Measurements from ENCODE around the gene LSM2. TPM values are rescaled to one million over a fixed set of nuclear protein-coding genes. Genes with fewer than 3 reads are reported as not detected.
A peak's percentile ranks its signal among the peaks of the same experiment; 100 is the strongest.
"Not testable (repeated sequence)": the region's sequence is repeated elsewhere in the genome, so short reads cannot be mapped to it uniquely, and the experiment has no call there.

The LSM2 gene
- 10 to 100 TPM; 34.8 to 79.8 (median 47.1) TPM for total RNA-seq

DNA sequence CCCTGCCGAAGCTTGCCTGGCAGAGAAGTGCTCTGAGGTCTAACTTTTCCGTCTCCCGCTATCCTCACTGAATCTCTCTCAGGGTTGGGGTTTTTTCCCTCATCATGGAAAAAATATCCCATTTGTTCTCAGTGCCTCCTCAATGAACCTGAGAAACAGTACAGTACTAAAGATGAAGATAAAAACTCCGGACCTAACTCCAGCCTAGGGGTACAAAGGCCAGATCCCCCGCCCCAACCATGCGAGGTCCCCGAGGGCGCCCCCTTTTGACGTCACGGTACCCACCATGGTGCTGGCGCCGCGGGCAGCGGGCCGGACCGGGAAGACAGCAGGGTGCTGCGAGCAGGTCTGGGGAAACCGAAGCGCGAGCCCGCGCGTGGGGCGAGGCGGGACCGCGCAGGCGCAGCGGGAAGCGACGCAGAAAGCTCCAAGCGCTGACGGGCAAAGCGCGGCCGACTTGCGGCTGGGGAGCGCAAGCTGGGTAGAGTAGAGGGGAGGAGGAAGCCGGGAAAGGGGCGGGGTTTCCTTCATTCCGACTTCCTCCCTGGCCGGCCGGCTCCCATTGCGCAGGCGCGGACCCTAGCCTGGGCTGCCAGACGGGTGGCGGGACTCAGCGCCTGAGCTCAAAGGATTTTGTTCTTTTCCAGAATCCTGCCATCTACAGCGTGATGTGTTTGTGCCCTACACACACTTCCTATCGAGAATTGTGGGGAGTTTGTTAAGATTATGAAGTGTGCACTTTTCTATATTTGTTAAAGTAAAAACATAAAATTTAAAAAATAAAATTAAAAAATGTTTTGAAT is at the start of gene LSM2:
Gene LSM2, minus strand, starts transcription at position 497 of the 803 bp plus-strand sequence. Its CDS starts 209 bp downstream, at position 288.
- peak; percentile 96 to 98 (median 98) for ATAC-seq (replicated peaks in 6 of 8)
- Histone ChIP-seq H3K4me1 (replicated peaks in 1 of 2) (peaks cover 5 to 11% of the 10 kb centered on the region in 2 donors), H3K4me3 (peak within 1 kb of the TSS; percentile 42 to 75 (median 57)), H3K27ac (peak within 1 kb of the TSS; percentile 64 to 83)
- in situ Hi-C loops (cut with MboI; ENCODE audit: low pct_unique_long_range_greater_than_20kb in 2 of 9, low sequenced_read_pairs in 9 of 9, unreplicated experiment in 9 of 9): no loop called here
- 0 to 4% (median 1%) methylated on average over 1 to 20 of the region's 51 CpGs; no CpG with 5 or more reads in 2 of the 10 experiments for WGBS, 10 experiments

DNA sequence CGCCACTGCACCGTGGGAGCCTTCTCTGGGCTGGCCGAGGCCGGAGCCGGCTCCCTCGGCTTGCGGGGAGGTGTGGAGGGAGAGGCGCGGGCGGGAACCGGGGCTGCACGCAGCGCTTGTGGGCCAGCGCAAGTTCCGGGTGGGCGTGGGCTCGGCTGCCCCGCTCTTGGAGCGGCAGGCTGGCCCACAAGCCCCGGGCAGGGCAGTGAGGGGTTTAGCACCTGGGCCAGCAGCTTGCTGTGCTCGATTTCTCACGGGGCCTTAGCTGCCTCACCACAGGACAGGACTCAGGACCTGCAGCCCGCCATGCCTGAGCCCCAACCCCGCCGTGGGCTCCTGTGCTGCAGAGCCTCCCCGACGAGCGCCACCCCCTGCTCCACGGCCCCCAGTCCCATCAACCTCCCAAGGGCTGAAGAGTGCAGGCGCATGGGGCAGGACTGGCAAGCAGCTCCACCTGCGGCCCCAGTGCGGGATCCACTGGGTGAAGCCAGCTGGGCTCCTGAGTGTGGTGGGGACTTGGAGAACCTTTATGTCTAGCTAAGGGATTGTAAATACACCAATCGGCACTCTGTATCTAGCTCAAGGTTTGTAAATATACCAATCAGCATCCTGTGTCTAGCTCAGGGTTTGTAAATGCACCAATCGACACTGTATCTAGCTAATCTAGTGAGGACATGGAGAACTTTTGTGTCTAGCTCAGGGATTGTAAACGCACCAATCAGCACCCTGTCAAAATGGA is 45.4 kb upstream of the LSM2 start:
- 40 to 100% (median 80%) methylated on average over 1 to 11 of the region's 35 CpGs; no CpG with 5 or more reads in 5 of the 10 experiments for WGBS, 10 experiments
- H3K27ac ChIP-seq; H3K4me1 ChIP-seq (replicated peaks in 1 of 2); H3K4me3 ChIP-seq; in situ Hi-C loops (cut with MboI; ENCODE audit: low pct_unique_long_range_greater_than_20kb in 2 of 9, low sequenced_read_pairs in 9 of 9, unreplicated experiment in 9 of 9): not testable (repeated sequence)
- ATAC-seq (replicated peaks in 6 of 8): peak in 6 of 8 experiments; percentile 12 to 46 (median 32)

DNA sequence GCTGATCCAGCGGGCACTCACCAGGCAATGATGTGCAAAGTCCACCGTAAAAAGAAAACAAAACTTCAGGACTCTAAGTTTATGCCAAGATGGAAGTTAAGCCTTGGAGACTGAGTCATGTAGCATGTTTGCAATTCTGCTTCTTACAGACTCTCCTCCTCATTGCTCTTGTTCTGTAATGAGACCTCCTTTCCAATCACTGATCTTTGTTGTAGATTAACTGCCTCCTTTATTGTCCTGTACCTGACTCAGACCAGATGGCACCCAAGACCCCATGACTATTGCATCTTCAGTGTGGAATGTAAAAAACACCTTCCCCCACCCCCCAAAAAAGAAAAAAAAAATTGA is 44.7 kb upstream of the LSM2 start:
- peak in 6 of 8 experiments; percentile 7 to 50 (median 24) for ATAC-seq (replicated peaks in 6 of 8)

GRCh38 chr6:31850765-31851484 is 44.2 kb upstream of the LSM2 start:
- H3K4me3 ChIP-seq: no peak overlapping the region
- H3K4me1 ChIP-seq (replicated peaks in 1 of 2): no peaks in the 10 kb centered on the region
- WGBS, 10 experiments: 75 to 100% (median 100%) methylated on average over 1 to 2 of the region's 2 CpGs; no CpG with 5 or more reads in 5 of the 10 experiments
- ATAC-seq (replicated peaks in 6 of 8): peak in 1 of 8 experiments; percentile 6
- in situ Hi-C loops (cut with MboI; ENCODE audit: low pct_unique_long_range_greater_than_20kb in 2 of 9, low sequenced_read_pairs in 9 of 9, unreplicated experiment in 9 of 9): no loop called here
- no peak overlapping the region for H3K27ac ChIP-seq

More for the DNA sequence above, 44.7 kb upstream of the LSM2 start:
- 20 to 93% (median 56%) methylated on average over 1 to 2 of the region's 2 CpGs; no CpG with 5 or more reads in 2 of the 10 experiments for WGBS, 10 experiments
- H3K27ac ChIP-seq: no peak overlapping the region
- H3K4me1 ChIP-seq (replicated peaks in 1 of 2): no peaks in the 10 kb centered on the region
- in situ Hi-C loops (cut with MboI; ENCODE audit: low pct_unique_long_range_greater_than_20kb in 2 of 9, low sequenced_read_pairs in 9 of 9, unreplicated experiment in 9 of 9): no loop called here
- no peak overlapping the region for H3K4me3 ChIP-seq

- Histone ChIP-seq H3K27ac (no peak overlapping the region), H3K4me1 (replicated peaks in 1 of 2) (no peaks in the 10 kb centered on the region), H3K4me3 (no peak overlapping the region)
- no peak for ATAC-seq (replicated peaks in 6 of 8)
- in situ Hi-C loops (cut with MboI; ENCODE audit: low pct_unique_long_range_greater_than_20kb in 2 of 9, low sequenced_read_pairs in 9 of 9, unreplicated experiment in 9 of 9): loop anchor here in 1 of 9 experiments (25.0 kb wide), 1 partner anchor 185 kb away; the partner anchor contains the start of genes APOM, BAG6, C6orf47 and CSNK2B
- 88 to 100% (median 90%) methylated on average over 1 to 2 of the region's 2 CpGs; no CpG with 5 or more reads in 5 of the 10 experiments for WGBS, 10 experiments
These were observed 40.7 kb upstream of the LSM2 start for GRCh38 chr6:31847276-31847978.

DNA sequence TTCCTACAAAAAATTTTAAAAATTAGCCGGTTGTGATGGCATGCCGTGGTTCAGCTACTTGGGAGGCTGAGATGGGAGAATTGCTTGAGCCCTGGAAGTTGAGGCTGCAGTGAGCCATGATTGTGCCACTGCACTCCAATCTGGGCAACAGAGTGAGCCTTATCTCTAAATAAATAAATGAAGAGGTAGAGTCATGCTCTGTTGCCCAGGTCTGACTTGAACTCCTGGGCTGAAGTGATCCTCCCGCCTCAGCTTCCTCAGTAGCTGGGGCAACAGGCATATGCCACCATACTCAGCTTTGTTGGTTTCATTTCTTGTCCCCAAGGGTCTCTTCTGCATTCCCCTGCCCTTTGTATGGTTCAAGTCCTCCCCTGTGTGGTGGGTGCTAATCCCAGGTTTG is 37.7 kb upstream of the LSM2 start:
- no peaks in the 10 kb centered on the region for H3K4me1 ChIP-seq (replicated peaks in 1 of 2)
- peak in 1 of 8 experiments; percentile 6 for ATAC-seq (replicated peaks in 6 of 8)
- 70 to 100% (median 100%) methylated on average over 1 to 3 of the region's 3 CpGs; no CpG with 5 or more reads in 5 of the 10 experiments for WGBS, 10 experiments
- H3K4me3 ChIP-seq: no peak overlapping the region
- H3K27ac ChIP-seq: no peak overlapping the region
- in situ Hi-C loops (cut with MboI; ENCODE audit: low pct_unique_long_range_greater_than_20kb in 2 of 9, low sequenced_read_pairs in 9 of 9, unreplicated experiment in 9 of 9): loop anchor here in 1 of 9 experiments (25.0 kb wide), 1 partner anchor 182 kb away; the partner anchor contains the start of genes APOM, BAG6, C6orf47 and CSNK2B

DNA sequence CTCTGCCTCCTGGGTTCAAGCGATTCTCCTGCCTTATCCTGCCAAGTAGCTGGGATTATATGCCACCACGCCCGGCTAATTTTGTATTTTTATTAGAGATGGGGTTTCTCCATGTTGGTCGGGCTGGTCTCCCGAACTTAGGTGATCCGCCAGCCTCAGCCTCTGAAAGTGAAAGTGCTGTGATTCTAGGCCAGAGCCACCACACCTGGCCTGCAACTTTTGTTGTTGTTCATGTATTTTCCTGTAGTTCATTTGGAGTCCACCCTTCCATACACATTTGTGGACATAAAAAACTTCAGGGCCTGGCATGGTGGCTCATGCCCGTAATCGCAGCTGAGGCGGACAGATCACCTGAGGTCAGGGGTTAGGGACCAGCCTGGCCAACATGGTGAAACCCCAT is 35.3 kb upstream of the LSM2 start:
- H3K4me1 ChIP-seq (replicated peaks in 1 of 2): peaks cover 6 to 13% of the 10 kb centered on the region in 2 donors
- WGBS, 10 experiments: 80 to 100% (median 98%) methylated on average over 1 to 8 of the region's 9 CpGs; no CpG with 5 or more reads in 3 of the 10 experiments
- no peak overlapping the region for H3K27ac ChIP-seq
- in situ Hi-C loops (cut with MboI; ENCODE audit: low pct_unique_long_range_greater_than_20kb in 2 of 9, low sequenced_read_pairs in 9 of 9, unreplicated experiment in 9 of 9): loop anchor here in 1 of 9 experiments (25.0 kb wide), 1 partner anchor 180 kb away; the partner anchor contains the start of genes APOM, BAG6, C6orf47 and CSNK2B
- no peak overlapping the region for H3K4me3 ChIP-seq
- no peak for ATAC-seq (replicated peaks in 6 of 8)

- in situ Hi-C loops (cut with MboI; ENCODE audit: low pct_unique_long_range_greater_than_20kb in 2 of 9, low sequenced_read_pairs in 9 of 9, unreplicated experiment in 9 of 9): loop anchor here in 1 of 9 experiments (25.0 kb wide), 1 partner anchor 177 kb away; the partner anchor contains the start of genes APOM, BAG6, C6orf47 and CSNK2B
- ATAC-seq (replicated peaks in 6 of 8): not testable (repeated sequence)
These were observed 33.0 kb upstream of the LSM2 start for GRCh38 chr6:31839779-31840126.

GRCh38 chr6:31838968-31839367 is 32.2 kb upstream of the LSM2 start:
- H3K27ac ChIP-seq: no peak overlapping the region

More at GRCh38 chr6:31839779-31840126, 33.0 kb upstream of the LSM2 start:
- WGBS, 10 experiments: 73 to 100% (median 90%) methylated on average over 1 to 8 of the region's 8 CpGs; no CpG with 5 or more reads in 1 of the 10 experiments
- H3K4me3 ChIP-seq, H3K27ac ChIP-seq: not testable (repeated sequence)
- H3K4me1 ChIP-seq (replicated peaks in 1 of 2): peaks cover 17 to 25% of the 10 kb centered on the region in 2 donors

DNA sequence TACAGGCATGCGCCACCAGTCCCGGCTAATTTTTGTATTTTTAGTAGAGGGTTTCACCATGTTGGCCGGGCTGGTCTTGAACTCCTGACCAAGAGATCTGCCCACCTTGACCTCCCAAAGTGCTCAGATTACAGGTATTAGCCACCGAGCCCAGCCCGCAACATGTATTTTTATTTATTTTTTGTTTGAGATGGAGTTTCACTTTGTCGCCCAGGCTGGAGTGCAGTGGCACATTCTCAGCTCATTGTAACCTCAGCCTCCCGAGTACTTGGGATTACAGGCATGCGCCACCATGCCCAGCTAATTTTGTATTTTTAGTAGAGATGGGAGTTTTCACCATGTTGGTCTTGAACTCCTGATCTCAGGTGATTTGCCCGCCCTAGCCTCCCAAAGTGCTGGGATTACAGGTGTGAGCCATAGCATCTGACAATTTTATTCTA is 31.4 kb upstream of the LSM2 start:
- in situ Hi-C loops (cut with MboI; ENCODE audit: low pct_unique_long_range_greater_than_20kb in 2 of 9, low sequenced_read_pairs in 9 of 9, unreplicated experiment in 9 of 9): loop anchor here in 1 of 9 experiments (25.0 kb wide), 1 partner anchor 176 kb away; the partner anchor contains the start of genes APOM, BAG6, C6orf47 and CSNK2B
- H3K4me3 ChIP-seq: not testable (repeated sequence)
- 62 to 100% (median 94%) methylated on average over 1 to 6 of the region's 9 CpGs; no CpG with 5 or more reads in 2 of the 10 experiments for WGBS, 10 experiments

More at GRCh38 chr6:31838968-31839367, 32.2 kb upstream of the LSM2 start:
- 67 to 100% (median 100%) methylated on average over 1 of the region's 3 CpGs; no CpG with 5 or more reads in 5 of the 10 experiments for whole genome bisulfite sequencing, 10 experiments
- no peak overlapping the region for H3K4me3 ChIP-seq
- peaks cover 20 to 25% of the 10 kb centered on the region in 2 donors for H3K4me1 ChIP-seq (replicated peaks in 1 of 2)
- ATAC-seq (replicated peaks in 6 of 8): no peak
- in situ Hi-C loops (cut with MboI; ENCODE audit: low pct_unique_long_range_greater_than_20kb in 2 of 9, low sequenced_read_pairs in 9 of 9, unreplicated experiment in 9 of 9): loop anchor here in 1 of 9 experiments (25.0 kb wide), 1 partner anchor 177 kb away; the partner anchor contains the start of genes APOM, BAG6, C6orf47 and CSNK2B

GRCh38 chr6:31837369-31838113 is 30.8 kb upstream of the LSM2 start:
- peaks cover 23 to 25% of the 10 kb centered on the region in 2 donors for H3K4me1 ChIP-seq (replicated peaks in 1 of 2)
- H3K4me3 ChIP-seq: peak overlapping the region in 1 of 5 donors; percentile 3
- WGBS, 10 experiments: 0 to 80% (median 53%) methylated on average over 1 of the region's 1 CpG; no CpG with 5 or more reads in 6 of the 10 experiments
- H3K27ac ChIP-seq: no peak overlapping the region
- in situ Hi-C loops (cut with MboI; ENCODE audit: low pct_unique_long_range_greater_than_20kb in 2 of 9, low sequenced_read_pairs in 9 of 9, unreplicated experiment in 9 of 9): loop anchor here in 1 of 9 experiments (25.0 kb wide), 1 partner anchor 175 kb away; the partner anchor contains the start of genes APOM, BAG6, C6orf47 and CSNK2B
- ATAC-seq (replicated peaks in 6 of 8): no peak

More for the DNA sequence above, 31.4 kb upstream of the LSM2 start:
- peaks cover 23 to 25% of the 10 kb centered on the region in 2 donors for H3K4me1 ChIP-seq (replicated peaks in 1 of 2)
- not testable (repeated sequence) for H3K27ac ChIP-seq; ATAC-seq (replicated peaks in 6 of 8)

Measured in motor neuron (in vitro differentiated cells).